ENCODE results near the gene PLIN1.

Gene PLIN1

DNA sequence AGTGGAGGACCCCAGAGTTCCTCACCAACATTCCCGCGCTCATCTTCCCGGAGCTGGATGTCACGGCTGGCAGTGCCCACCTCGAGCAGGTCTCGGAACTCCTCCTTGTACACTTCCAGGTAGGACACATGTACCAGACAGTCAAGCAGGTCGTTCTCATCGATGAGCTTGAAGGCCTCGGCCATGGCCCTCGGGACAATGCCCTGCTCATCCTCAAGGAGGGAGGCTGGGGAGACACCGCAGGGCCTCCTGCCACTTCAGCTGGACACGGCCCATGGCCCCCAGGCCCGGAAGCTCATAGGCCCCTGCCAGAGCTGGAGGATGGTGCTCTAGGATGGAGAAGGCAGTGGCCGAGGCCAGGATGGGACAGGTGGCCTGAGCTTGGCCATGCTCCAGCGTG is 29.5 kb downstream of the PLIN1 start:
- DNase-seq: no peak

DNA sequence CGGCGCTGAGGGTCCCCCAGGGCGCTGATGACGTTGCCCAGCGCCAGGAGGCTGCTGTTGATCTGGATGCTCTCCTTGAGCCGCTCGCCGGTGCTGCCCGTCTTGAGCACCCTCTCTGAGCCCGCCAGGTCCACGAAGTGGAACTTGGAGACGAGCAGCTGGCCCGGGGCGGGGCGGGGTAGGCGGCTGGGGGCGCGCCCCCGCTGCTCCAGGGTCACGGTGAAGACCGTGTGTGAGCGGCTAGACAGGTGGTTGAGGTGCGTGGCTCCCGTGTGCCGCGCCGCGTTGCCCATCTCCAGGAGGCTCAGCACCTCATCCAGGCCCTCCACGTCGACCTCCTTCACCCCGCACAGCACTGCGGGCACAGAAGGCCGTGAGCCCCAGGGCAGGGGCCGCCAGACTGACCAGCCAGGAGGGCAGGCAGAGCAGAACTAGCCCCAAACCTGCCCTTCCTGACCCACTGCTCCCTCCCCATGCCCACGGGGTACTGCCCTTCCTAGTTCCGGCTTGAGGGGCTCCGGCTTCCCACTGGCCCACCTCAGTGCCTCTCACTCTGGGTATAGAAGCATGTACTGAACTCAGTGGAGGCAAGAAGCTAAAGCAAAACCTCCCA is 30.0 kb downstream of the PLIN1 start:
- no peak for DNase-seq

DNA sequence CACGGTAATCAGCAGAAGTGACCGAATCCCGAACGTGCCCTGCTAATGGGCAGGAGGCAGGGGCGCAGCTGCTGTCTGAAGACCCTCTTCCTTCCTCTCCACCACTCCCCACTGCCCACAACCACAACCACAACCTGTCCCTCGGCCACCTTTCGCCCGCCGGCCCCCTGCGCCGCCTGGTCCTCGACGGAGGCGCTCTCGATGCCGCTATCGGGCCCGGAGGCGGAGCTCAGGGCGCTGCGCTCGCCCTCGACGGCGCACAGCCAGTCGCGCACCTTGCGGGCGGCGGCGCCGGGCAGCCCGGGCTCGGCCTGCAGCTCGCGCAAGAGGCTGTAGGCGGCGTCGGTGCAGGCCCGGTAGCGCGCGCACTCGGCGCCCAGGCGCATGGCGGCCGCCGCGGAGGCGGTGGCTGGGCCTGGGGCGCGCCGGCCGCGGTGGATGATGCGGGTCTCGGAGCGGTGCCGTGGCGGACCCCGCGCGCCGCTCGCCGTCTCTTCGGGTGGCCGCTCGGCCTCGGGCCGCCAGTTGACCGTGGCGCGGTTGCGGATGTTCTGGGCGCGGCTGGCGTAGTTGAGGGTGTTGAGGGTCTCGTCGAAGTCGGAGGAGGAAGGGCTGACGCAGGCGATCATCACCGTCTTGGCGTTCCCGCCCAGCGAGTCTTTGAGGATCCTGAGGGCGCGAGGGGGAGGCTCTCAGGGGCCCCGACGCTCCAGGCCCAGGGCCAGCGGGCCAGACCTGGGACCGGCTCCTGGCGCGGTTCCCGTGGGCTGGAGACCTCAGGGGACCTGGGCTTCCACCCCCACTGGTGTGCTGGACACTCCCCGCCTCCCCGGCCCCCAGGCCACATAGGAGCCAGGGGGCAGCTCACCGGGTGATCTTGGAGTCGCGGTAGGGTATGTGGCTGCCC is 30.8 kb downstream of the PLIN1 start:
- DNase-seq: no peak

DNA sequence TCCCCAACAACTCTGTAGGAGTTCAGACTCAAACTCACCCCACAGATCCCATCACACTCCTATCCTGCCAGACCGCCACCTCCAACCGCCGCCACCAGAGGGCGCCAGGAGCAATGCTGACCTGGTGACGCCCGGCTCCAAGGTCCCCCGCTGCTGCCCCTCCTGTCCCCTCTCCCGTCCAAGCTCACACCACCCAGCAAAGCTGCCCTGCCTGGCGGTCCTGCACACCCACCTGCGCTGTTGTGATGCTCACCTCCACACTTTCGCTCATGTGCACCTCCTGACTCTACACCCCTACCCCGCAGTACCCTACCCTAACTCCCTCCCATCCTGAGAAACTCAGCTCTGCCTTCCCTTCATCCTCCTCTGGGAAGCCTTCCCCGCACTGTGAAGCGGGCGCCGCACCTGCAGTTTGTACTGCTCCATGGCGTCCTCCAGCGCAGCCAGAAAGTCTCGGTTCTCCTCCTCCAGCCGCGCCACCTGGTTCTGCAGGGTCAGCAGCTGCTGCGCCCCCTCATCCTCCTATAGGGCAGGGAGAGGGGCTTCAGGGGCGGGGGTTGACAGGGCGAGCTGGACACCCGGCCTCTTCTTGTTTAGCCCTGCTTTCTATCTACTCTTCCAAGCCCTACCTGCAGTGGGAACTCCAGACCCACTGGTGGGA is 31.8 kb downstream of the PLIN1 start:
- peak; percentile 84 for DNase-seq

DNA sequence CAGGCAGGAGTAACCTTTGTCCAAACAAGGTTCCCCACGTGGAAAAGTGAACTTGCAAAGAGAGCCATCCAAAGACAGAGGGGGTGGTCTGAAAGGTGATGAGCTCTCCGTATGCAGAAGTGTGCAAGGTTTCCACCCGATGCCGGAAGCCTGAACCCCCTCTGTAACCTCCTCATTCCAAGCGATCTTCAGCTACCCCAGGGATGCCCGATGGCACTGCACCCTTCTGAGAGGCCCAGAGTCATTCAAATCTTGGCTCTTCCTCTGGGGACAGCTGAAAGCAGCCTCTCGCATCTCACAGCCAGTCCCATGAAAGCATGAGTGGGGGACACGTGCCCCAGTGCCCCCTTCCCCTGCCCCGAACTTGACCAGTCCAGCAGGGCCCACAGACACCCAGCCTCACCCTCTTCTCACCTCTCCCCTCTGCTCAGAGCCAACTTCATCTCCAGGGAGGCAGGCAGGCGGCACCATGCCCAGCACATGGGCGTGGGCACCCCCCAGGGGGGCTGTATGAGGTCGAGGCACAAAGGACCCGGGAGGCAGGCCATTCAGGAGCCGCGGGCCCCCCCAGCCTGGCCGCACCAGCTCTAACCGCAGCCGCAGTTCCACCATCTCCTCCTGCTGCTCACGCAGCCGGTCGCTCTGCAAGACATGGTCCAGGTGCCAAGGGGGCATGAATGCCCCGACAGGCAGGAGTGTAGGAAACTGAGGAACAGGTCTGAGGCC is 32.6 kb downstream of the PLIN1 start:
- DNase-seq: no peak

DNA sequence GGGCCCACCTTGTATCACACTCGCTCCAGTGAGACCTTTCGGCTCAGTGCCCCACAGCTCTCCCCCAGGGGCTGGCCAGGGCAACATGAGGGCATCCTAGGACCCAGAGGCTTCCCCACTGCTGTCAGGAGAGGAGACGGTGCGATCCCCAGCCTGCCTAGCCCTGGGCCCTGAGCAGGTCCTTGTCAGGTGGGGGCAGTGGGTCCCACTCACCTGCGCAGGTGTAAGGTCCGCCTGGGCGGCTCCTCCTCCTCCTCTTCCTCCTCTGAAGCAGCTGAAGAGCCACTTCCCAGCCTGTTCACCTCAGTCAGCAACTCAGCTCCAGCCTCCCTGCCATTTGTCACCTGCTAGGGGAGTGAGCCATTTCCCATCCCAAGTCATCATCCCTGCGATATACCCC is 33.5 kb downstream of the PLIN1 start:
- no peak for DNase-seq

DNA sequence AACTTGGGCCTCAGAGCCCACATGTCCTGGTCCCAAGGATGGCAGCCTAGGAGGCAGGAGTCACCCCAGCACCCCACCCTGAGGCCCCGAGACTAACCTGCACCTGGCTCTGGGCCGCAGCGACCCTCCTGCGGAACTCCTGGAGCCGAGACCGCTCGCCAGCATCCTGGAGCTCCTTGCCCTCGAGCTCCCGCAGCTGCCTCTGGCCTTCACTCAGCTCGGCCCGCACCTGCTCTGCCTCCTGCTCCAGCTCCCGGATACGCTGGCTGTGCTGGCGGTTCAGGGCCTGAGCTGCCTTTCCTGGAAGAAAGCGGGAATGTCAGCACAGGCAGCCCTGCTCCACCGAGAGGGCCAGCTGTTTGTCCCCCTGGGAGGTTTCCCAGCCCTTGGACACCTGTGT is 37.1 kb downstream of the PLIN1 start:
- no peak for DNase-seq

DNA sequence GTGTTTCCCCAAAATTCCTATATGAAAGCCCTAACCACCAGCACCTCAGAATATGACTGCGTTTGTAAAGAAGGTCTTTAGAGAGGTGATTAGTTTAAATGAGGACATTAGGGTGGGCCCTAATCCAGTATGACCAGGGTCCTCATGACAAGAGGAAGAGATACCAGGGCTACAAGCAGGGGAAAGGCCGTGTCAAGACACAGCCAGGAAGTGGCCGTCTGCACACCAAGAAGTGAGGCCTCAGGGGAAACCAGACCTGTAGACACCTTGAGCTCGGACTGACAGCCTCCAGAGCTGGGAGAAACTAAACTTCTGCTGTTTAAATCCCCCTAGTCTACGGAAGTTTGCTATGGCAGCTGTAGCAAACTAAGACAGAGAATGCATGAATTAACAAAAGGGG is 38.1 kb downstream of the PLIN1 start:
- no peak for DNase-seq

DNA sequence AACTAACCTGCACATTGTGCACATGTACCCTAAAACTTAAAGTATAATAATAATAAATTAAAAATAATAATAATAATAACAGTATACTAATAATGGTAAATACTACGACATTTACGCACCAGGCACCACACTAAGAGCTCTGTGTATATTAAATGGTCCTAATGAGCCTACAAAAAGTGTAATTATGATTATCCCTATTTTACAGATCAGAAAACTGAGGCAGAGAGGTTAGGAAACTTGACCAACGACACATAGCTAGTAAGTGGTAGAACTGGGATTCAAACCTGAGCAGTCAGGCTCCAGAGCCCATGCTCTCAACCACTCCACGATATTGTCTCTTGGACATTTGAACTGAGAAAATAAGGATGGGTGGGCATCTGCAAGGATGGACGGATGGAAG is 38.9 kb downstream of the PLIN1 start:
- no peak for DNase-seq

DNA sequence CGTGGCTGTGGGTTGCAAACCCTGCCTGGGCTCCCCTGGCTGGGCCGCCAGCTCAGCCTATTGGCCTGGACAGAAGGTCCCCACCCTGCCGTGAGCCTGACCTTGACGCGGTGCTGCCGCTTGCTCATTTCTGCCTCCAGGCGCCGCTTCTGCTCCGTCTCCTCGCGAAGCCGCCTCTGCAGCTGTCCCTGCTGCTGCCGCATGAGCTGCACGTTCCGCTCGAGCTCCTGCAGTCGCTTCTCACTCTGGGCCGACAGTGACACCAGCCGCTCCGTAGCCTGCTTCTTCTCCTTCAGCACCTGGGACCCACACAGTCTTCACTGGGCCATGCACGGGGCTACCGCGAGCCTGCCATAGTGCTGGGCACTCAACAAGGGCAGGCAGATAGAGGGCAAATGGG is 45.6 kb downstream of the PLIN1 start:
- no peak for DNase-seq

DNA sequence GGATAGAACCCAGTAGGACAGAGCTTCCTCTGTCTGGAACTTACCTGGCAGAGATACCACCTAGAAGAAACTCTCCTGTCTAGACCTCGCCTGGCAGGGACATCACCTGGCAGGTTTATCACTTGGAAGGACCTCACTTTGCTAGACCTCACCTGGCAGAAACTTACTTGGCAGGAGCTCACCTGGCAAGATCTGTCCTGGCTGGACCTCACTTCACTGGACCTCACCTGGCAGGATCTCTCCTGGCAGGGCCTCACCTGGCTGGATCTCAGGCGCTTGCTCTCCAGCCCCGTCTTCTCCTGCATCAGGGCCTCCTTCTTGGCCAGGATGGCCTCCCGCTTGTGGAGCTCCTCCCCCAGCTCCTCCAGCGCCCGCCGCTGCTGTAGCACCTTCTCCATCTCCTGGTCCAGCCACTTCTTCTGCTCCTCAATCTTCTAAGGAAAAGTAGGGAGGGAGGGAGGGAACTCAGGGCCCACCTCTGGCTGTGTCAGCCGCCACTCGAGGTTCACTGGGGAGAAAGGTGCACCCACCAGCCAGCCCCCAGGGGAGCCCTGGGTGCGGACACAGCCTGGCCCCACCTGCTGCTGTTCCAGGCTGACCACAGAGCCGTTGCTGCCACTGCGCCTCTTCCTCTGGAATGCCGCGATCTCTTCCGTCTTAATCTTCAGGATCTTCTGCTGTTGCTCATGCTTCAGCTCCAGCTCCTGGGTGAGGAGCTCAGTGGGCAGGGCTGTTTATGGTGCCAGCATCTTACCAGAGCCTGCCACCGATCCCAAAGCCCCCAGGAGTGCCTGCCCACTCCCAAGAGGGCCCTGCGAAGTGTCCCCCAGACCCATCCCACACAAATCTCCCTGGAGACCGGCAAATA is 46.4 kb downstream of the PLIN1 start:
- DNase-seq: no peak

DNA sequence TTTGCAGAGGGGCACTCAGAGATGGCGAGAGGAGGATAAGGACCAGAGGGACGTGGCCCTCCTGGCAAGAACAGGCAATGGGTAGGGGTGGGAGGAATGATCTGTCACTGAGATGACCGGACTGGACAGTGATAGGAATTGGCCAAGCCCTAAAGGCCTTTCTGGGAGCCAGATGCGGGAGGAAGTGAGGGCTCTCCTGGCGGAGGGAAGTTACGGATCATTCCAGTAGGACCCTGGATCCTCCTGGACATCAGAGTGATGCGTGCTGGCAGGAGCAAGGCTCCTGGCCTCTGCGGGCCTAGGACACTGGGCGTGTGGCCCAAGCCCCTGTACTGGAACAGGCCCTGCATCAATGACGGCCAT is 47.3 kb downstream of the PLIN1 start:
- no peak for DNase-seq

DNA sequence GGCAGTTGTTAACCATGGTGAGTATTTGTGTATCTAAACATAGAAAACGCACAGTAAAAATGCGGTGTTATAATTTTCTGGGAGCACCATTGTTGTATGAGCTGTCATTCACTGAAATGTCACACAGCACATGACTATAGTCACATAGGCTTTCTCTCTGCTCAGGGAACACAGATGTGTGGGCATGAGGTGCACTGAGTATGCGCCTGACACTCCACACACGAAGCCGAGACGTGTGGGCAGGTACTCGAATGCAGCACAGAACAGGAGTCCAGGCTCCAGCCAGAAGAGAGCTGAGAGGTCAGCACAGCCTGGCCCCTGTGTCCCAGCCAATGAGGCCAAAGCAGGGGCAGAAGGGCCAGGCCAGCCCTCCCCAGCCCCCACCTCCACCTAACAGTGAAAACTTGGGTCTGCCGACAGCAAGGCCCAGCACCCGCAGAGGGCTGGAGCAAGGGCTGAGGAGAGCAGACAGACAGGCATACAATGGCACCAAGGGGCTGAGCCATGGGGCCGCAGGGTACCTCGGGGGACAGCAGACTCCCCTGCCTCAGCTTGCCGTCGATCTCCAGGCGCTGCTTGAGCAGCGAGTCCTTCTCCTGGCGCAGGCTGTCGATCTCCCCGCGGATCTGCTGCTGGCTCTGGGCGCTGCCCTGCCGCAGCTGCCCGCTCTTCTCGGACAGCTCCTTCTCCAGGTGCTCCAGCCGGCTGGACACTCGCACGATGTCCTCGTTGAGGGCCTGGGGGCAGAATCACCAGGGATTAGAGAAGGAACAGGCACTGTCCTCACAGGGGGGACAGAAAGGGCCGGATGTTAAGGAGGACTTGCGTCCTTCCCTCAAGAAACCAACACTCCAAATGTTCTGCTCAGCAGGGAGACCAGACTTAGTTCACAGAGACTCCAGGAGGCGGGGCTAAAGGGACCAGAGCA is 47.9 kb downstream of the PLIN1 start:
- no peak for DNase-seq

DNA sequence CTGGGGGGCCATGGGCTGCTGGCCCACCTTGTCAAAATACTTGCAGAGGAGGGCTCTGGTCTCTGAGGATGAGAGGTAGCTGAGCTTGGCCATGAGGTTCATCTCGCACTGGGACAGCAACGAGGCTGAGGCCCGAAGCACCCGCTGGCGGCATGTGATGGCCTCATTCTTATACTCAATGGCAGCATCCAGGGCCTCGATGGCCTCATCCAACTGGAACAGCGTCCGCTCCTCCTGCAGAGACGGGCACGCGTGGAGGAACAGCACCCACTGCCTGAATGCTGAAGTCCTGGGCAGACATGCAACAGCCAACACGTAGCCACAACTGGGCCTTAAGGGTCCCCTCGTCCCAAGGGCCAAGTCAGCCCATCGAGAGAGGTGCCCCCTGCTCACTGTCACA is 48.9 kb downstream of the PLIN1 start:
- DNase-seq: no peak

DNA sequence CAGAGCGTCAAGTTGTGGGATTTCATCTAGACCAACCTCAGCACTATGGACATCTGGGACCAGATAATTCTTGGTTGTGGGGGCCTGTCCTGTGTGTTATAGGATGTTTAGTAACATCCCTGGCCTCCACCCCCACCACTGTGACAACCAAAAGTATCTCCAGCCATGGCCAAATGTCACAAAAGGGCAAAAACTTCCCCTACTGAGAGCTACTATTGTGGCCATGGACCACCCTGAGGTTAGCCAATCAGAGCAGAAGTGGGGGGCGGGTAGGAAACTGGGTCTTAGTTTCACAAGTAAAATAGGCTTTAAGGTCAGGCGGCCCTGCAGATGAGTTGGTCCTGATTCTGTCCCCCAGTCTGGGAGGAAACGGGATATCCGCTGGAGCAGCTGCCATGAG is 49.3 kb downstream of the PLIN1 start:
- no peak for DNase-seq

DNA sequence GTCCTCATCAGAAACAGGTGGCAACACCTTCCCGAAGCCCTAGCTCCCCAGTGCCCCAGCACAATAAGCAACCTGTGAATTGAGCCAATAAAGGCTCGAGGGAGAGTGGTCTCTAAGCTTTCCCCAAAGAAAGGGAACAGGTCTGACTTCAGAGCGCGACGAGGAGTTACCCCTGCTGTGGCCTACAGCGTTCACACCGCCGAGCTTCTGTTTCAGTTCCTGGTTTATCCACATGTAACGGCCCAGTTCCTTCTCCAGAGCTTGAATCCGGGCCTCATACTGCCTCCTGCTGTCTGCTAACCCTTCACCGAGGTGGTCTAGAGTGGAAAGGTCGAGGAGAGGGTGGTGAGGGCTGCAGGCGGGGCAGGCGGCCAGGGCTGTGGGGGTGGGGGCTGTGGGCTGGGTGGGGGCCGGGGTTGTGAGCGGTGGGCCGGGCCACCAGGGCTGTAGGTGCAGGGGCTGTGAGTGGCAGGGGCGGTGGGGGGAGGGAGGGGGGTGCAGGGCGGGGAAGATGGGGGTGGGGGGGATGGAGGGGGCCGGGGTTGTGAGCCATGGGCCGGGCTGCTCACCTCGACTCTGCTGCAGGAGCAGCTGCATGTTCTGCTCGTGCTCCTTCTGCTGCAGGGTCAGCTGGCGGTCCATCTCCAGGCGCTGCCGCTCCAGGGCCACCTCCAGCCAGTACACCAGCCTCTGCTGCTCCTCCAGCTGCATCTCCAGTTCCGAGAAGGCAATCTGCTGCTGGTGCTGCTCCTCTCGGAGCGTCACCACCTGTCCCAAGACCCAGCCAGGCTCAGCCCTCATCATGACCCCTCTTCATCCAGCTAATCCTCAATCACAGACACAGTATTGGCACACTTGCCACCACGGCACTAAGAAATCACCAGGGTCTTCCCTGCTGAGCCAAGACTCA is 50.1 kb downstream of the PLIN1 start:
- DNase-seq: no peak

DNA sequence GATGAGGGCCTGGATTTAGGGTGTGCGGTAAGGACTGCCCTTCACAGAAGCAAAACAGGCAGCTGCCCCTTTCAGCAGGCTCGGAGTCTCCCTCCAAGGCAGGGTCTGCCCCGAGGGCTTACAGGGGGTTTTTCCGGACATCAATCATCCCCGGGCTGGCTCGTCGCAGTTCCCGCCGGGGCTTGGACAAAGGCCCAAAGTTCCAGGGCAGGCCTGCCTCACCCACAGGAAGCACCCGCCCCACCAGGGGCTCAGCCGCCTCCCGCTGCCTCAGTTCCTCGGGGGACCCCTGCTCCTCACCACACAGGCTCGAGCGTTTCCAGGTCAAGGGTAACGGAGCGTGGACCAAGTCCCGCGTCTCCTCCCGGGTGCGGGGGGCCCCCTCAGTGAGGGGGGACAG is 50.9 kb downstream of the PLIN1 start:
- DNase-seq: no peak

DNA sequence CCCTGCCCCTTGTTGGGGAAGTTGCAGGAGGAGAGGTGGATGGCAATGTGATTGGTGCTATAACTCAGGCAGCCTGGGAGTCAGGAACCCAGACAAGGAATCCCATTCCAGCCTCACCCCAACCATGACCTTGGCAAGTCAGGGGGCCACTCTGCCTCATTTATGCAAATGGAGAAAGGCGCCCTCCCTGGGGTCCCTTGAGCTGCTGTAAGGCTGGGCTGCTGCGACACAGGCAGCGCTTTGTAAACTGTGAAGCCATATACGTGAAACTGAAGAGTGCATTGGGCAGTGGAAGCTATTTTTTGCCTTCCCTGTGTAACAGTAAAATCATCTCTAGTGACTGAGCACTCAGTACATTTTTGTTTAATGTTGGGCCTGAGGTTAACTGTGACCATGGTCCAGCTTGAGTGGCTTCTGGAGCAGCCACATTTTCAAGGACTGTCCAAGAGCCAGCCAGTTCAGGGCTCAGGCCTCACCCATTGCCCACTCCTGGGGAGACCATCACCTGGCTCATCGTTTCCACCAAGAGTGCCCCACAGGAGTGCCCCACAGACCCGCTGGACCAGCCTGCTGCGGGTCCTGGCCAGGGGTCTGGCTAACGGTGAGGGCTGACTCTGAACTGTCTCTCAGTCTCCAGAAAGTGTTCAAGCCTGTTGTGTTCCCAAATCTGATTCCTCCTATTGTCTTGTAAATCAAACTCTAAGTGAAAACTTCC is 51.8 kb downstream of the PLIN1 start:
- no peak for DNase-seq

DNA sequence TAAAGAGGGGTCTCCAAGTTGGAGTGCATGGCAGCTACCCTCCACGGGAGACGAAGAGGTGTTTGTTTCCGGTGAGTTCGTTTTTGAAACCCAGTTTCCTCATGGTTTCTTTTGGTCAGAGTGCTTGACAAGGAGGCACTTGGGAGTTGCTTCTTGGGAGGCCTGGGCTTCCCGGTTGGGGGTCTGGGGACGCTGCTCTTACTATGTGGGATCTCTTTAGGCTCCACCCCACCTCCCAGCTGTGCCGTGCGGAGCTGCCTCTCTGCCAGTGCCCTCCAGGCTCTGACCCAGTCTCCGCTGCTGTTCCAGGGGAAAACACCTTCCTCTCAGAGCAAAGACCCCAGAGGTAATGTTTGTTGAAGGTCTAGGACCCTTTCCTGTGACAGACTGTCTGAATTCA is 53.5 kb downstream of the PLIN1 start:
- no peak for DNase-seq

DNA sequence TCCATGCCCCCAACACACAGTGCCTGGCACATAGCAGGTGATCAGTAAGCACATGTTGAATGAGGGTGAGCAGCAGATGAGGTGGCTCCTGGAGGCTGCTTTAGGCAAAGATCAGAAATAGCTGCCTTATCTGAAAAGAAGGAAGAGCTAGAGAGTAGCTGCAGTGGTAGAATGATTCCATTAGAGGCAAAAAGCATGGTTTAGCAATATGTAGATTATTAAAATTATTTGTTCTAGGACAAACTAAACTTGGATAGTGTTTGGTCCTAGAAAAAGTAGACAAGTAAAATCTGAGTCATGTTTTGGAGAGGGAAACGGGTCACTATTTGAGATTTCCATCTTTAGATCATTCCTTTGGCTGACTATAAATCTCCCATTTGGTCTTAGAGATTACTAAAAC is 56.0 kb downstream of the PLIN1 start:
- DNase-seq: no peak

Data from activated CD4-positive, alpha-beta T cell treated with anti-CD3 and anti-CD28 coated beads for 48 hours (primary cell).